Heart left ventricle (tissue), 16 donors: Measurements from ENCODE around the gene LRRC51. TPM values are rescaled to one million over a fixed set of nuclear protein-coding genes. Genes with fewer than 3 reads are reported as not detected.
"Not testable (repeated sequence)": the region's sequence is repeated elsewhere in the genome, so short reads cannot be mapped to it uniquely, and the experiment has no call there.

Experiments used
- ATAC-seq, 4 donors: fragments of 200-7000 bp; cut with Tn5 transposase; one replicate each; pipeline ENCODE4 v1.9.1; 2020 to 2022; ENCODE audit warnings: moderate library complexity in 4 of 4, mild to moderate bottlenecking in 3 of 4, moderate number of reproducible peaks in 1 of 4
- DNase-seq, 5 donors: peaks; one replicate each; pipeline ENCODE4 v3.0.0-alpha.2; 2020
- H3K27ac ChIP-seq, 12 donors: fragments of 200-600 bp; sonication (generic) in 4 of 12; one replicate each; pipeline versions ENCODE4 v1.5.0 to v1.8.0; 2016 to 2022; ENCODE audit warnings: mild to moderate bottlenecking in 2 of 12
- H3K27me3 ChIP-seq, 9 donors: fragments of 200-600 bp; sonication (generic) in 2 of 9; one replicate each; pipeline versions ENCODE4 v1.5.1 to v1.8.0; 2016 to 2022; ENCODE audit warnings: mild to moderate bottlenecking in 3 of 9
- H3K36me3 ChIP-seq, 9 donors: fragments of 200-600 bp; sonication (generic) in 2 of 9; one replicate each; pipeline versions ENCODE4 v1.5.0 to v1.8.0; 2018 to 2022; ENCODE audit warnings: mild to moderate bottlenecking in 2 of 9
- H3K4me1 ChIP-seq, 12 donors: fragments of 200-600 bp; sonication (generic) in 4 of 12; one replicate each; pipeline versions ENCODE4 v1.5.0 to v1.8.0; 2016 to 2022; ENCODE audit warnings: mild to moderate bottlenecking in 3 of 12
- H3K4me3 ChIP-seq, 12 donors: fragments of 200-600 bp; sonication (generic) in 4 of 12; one replicate each; pipeline versions ENCODE4 v1.5.0 to v1.8.0; 2017 to 2022; ENCODE audit warnings: mild to moderate bottlenecking in 9 of 12, moderate library complexity in 4 of 12
- H3K9me3 ChIP-seq, 12 donors: fragments of 200-600 bp; sonication (generic) in 4 of 12; one replicate each; pipeline versions ENCODE4 v1.5.0 to v1.8.0; 2016 to 2022; ENCODE audit warnings: mild to moderate bottlenecking in 1 of 12
- CTCF ChIP-seq, 12 donors: fragments of 200-600 bp; sonication (generic) in 4 of 12; IDR thresholded peaks; one replicate each; pipeline versions ENCODE4 v1.5.0 to v1.8.0; 2018 to 2022; ENCODE audit warnings: antibody characterized with exemption in 12 of 12, mild to moderate bottlenecking in 5 of 12
- POLR2A ChIP-seq, 2 donors: fragments of 450-650 bp; IDR thresholded peaks; one replicate each; pipeline ENCODE4 v1.6.1; 2017; ENCODE audit warnings: antibody characterized with exemption in 2 of 2, mild to moderate bottlenecking in 2 of 2, moderate library complexity in 2 of 2
- WGBS, 4 donors: extraction: QIAGEN DNeasy Blood & Tissue Kit in 2 of 4; methylation state at CpG; one replicate each; pipeline versions ENCODE4 v1.1.5 to v1.1.7; 2013 to 2018; 5-methylcytosine and 5-hydroxymethylcytosine counted together
- intact Hi-C, 10 donors: fragments of 100-400 bp; cut with DNase I; formaldehyde crosslinking; loops; one replicate each; pipeline versions ENCODE4 v1.11.1 to v1.14.2; 2022
- polyA plus RNA-seq, 2 donors: library from polyadenylated mRNA; stranded (reverse); fragments of 200-250 nt; gene quantifications; one replicate each; pipeline ENCODE4 v1.2.3, GENCODE V29; 2013
- total RNA-seq, 9 donors: library from RNA; depleted of rRNA in 2 of 9; stranded (reverse); fragments of >200 nt in 2 of 9; fragmentation: NEBNext Ultra II Directional in 3 of 9; extraction: Animal tissue kit (Norgen Biotek cat#: 25700) in 3 of 9; gene quantifications; one replicate each; pipeline versions ENCODE4 v1.1.0 to v1.2.4, GENCODE V29; 2016 to 2023
- donor health status: ischemic (EF 13 %, LVEDD 7.1; RV severe dilation, severe dysfunction).
- donor health status: healthy with polysubstance abuse.
- donor health status: DM: no; HTN: yes; CAD: no.
- donor health status: DM: no; HTN: no; CAD: no.
- donor health status: ischemic (EF 25% LVEDD 6.9; RV normal size, moderate dysfunction).
- donor health status: ischemic (EF 25% LVEDD 5.7; RV mildly dilated, moderate dysfunction).
- donor health status: healthy.
- donor health status: DM: yes; HTN: yes; CAD: no.
- donor health status: ischemic (EF 35%, LVEDD 5.7; RV mildly dilated, moderate dysfunction).
- donor health status: nonischemic (EF 11% LVEDD 7.7; RV severe dilation, severe dysfunction).
- donor health status: DM: yes; HTN: yes; CAD: no.
- donor health status: PGD.
- donor health status: ischemic (EF 29% LVEDD 5.4; RV normal size, mild dysfunction).
- donor health status: nonischemic (EF 23%, LVEDD 6.1; RV moderate dilation, normal function).

Gene LRRC51
- total and polyA plus RNA-seq, 11 donors: 2.0 to 9.3 (median 4.5) TPM

GRCh38 chr11:72127923-72128322, 47.3 kb downstream of the LRRC51 start:
- Histone ChIP-seq H3K4me1 (peaks cover 0 to 1% (median 0%) of the 10 kb centered on the region in 12 donors), H3K27me3 (peaks cover 0 to 5% (median 0%) of the 10 kb centered on the region in 9 donors), H3K4me3 (no peak overlapping the region), H3K27ac (no peak overlapping the region), H3K9me3 (peaks cover 0 to 5% (median 0%) of the 10 kb centered on the region in 12 donors), H3K36me3 (no peaks in the 10 kb centered on the region)
- DNase-seq: no peak
- ATAC-seq: no peak
- intact Hi-C loops: no loop called here
- WGBS, 4 donors: 55 to 65% (median 59%) methylated on average over 2 of the region's 2 CpGs
- TF ChIP-seq POLR2A (IDR thresholded peaks at IDR 0.05) (no peak), CTCF (IDR thresholded peaks at IDR 0.05) (no peak)

GRCh38 chr11:72129381-72129780, 48.7 kb downstream of the LRRC51 start:
- Histone ChIP-seq H3K27ac (no peak overlapping the region), H3K9me3 (peaks cover 0 to 5% (median 0%) of the 10 kb centered on the region in 12 donors), H3K27me3 (peaks cover 0 to 10% (median 0%) of the 10 kb centered on the region in 9 donors), H3K4me3 (no peak overlapping the region), H3K36me3 (no peaks in the 10 kb centered on the region), H3K4me1 (peaks cover 0 to 9% (median 0%) of the 10 kb centered on the region in 12 donors)
- 77 to 88% (median 82%) methylated on average over 3 of the region's 3 CpGs for WGBS, 4 donors
- intact Hi-C loops: no loop called here
- no peak for ATAC-seq
- DNase-seq: no peak
- TF ChIP-seq POLR2A (IDR thresholded peaks at IDR 0.05) (no peak), CTCF (IDR thresholded peaks at IDR 0.05) (no peak)

GRCh38 chr11:72132646-72133045, 52.0 kb downstream of the LRRC51 start:
- WGBS, 4 donors: 81 to 88% (median 86%) methylated on average over 2 of the region's 2 CpGs
- Histone ChIP-seq H3K27ac (peak overlapping the region in 1 of 12 donors; percentile 77), H3K4me3 (no peak overlapping the region)

GRCh38 chr11:72135473-72135872, 54.8 kb downstream of the LRRC51 start, which contains the start of gene FOLR3:
Gene FOLR3, plus strand, starts transcription at chr11:72135725. Its CDS starts 228 bp downstream, at chr11:72135953.
- H3K4me3 ChIP-seq, DNase-seq, intact Hi-C loops: not testable (repeated sequence)

More at GRCh38 chr11:72132646-72133045, 52.0 kb downstream of the LRRC51 start:
- intact Hi-C loops: no loop called here
- Histone ChIP-seq H3K4me1 (peaks cover 0 to 9% (median 0%) of the 10 kb centered on the region in 12 donors), H3K9me3 (peaks cover 0 to 5% (median 0%) of the 10 kb centered on the region in 12 donors), H3K27me3 (peaks cover 0 to 10% (median 0%) of the 10 kb centered on the region in 9 donors), H3K36me3 (no peaks in the 10 kb centered on the region)
- DNase-seq: no peak
- no peak for ATAC-seq
- TF ChIP-seq CTCF (IDR thresholded peaks at IDR 0.05) (no peak), POLR2A (IDR thresholded peaks at IDR 0.05) (no peak)

More at GRCh38 chr11:72135473-72135872, 54.8 kb downstream of the LRRC51 start, which contains the start of gene FOLR3:
- H3K9me3 ChIP-seq, H3K4me1 ChIP-seq, H3K36me3 ChIP-seq, H3K27ac ChIP-seq: not testable (repeated sequence)
- peak in 2 of 4 donors; percentile 22 to 60 for ATAC-seq
- H3K27me3 ChIP-seq: peaks cover 0 to 10% (median 0%) of the 10 kb centered on the region in 9 donors
- WGBS, 4 donors: 83 to 87% (median 85%) methylated on average over 4 of the region's 4 CpGs
